ENCODE measurements around the gene RNF103. TPM values are rescaled to one million over a fixed set of nuclear protein-coding genes. Genes with fewer than 3 reads are reported as not detected.

RNF103 gene
- total and polyA plus RNA-seq, 2 donors from 2014 or later, result 12.5 to 29.9 TPM

- peak; percentile 27 for FAIRE-seq
These were observed 25.7 kb upstream of the RNF103 start for GRCh38 chr2:86649119-86649947.

GRCh38 chr2:86648681-86649080 lies 25.0 kb upstream of the RNF103 start:
- DNase-seq (no peak), FAIRE-seq (no peak)
- Histone ChIP-seq H3K4me1 (ENCODE audit: control insufficient read depth in 2 of 3, insufficient read depth in 2 of 3, low read depth in 1 of 3, low read length in 3 of 3) (peaks cover 0 to 4% (median 0%) of the 10 kb centered on the region in 3 donors), H3K27me3 (ENCODE audit: control insufficient read depth, insufficient read depth, low read length) (no peaks in the 10 kb centered on the region), H3K4me3 (ENCODE audit: low read length in 3 of 3) (no peak overlapping the region), H3K36me3 (ENCODE audit: control insufficient read depth in 2 of 3, insufficient read depth in 3 of 3, low read length in 3 of 3) (no peaks in the 10 kb centered on the region), H3K9me3 (ENCODE audit: control insufficient read depth in 2 of 3, insufficient read depth in 1 of 3, low read length in 3 of 3) (peaks cover 0 to 3% (median 0%) of the 10 kb centered on the region in 3 donors), H3K27ac (ENCODE audit: low read depth in 2 of 2, low read length in 2 of 2) (peak overlapping the region in 1 of 2 donors; percentile 36), H3K9ac (ENCODE audit: low read length in 3 of 3) (no peak overlapping the region)
- intact Hi-C loops (cut with DNase I), result no loop called here
- TF ChIP-seq CTCF (IDR thresholded peaks at IDR 0.05; ENCODE audit: borderline replicate concordance, extremely low read depth, insufficient read depth), result no peak

More at GRCh38 chr2:86649119-86649947, 25.7 kb upstream of the RNF103 start:
- intact Hi-C loops (cut with DNase I), result no loop called here
- Histone ChIP-seq H3K4me1 (ENCODE audit: control insufficient read depth in 2 of 3, insufficient read depth in 2 of 3, low read depth in 1 of 3, low read length in 3 of 3) (peaks cover 0 to 4% (median 0%) of the 10 kb centered on the region in 3 donors), H3K4me3 (ENCODE audit: low read length in 3 of 3) (no peak overlapping the region), H3K27ac (ENCODE audit: low read depth in 2 of 2, low read length in 2 of 2) (peak overlapping the region in 1 of 2 donors; percentile 36), H3K36me3 (ENCODE audit: control insufficient read depth in 2 of 3, insufficient read depth in 3 of 3, low read length in 3 of 3) (no peaks in the 10 kb centered on the region), H3K9me3 (ENCODE audit: control insufficient read depth in 2 of 3, insufficient read depth in 1 of 3, low read length in 3 of 3) (peaks cover 0 to 3% (median 0%) of the 10 kb centered on the region in 3 donors), H3K27me3 (ENCODE audit: control insufficient read depth, insufficient read depth, low read length) (no peaks in the 10 kb centered on the region), H3K9ac (ENCODE audit: low read length in 3 of 3) (no peak overlapping the region)
- no peak for TF ChIP-seq CTCF (IDR thresholded peaks at IDR 0.05; ENCODE audit: borderline replicate concordance, extremely low read depth, insufficient read depth)
- DNase-seq, result peak in 2 of 5 donors; percentile 3 to 7

- TF ChIP-seq CTCF (IDR thresholded peaks at IDR 0.05; ENCODE audit: borderline replicate concordance, extremely low read depth, insufficient read depth), result no peak
- Histone ChIP-seq H3K9me3 (ENCODE audit: control insufficient read depth in 2 of 3, insufficient read depth in 1 of 3, low read length in 3 of 3) (peaks cover 0 to 3% (median 0%) of the 10 kb centered on the region in 3 donors), H3K4me1 (ENCODE audit: control insufficient read depth in 2 of 3, insufficient read depth in 2 of 3, low read depth in 1 of 3, low read length in 3 of 3) (peaks cover 0 to 4% (median 0%) of the 10 kb centered on the region in 3 donors), H3K36me3 (ENCODE audit: control insufficient read depth in 2 of 3, insufficient read depth in 3 of 3, low read length in 3 of 3) (no peaks in the 10 kb centered on the region), H3K27ac (ENCODE audit: low read depth in 2 of 2, low read length in 2 of 2) (no peak overlapping the region), H3K9ac (ENCODE audit: low read length in 3 of 3) (no peak overlapping the region), H3K4me3 (ENCODE audit: low read length in 3 of 3) (no peak overlapping the region), H3K27me3 (ENCODE audit: control insufficient read depth, insufficient read depth, low read length) (no peaks in the 10 kb centered on the region)
- intact Hi-C loops (cut with DNase I), result no loop called here
- FAIRE-seq (no peak), DNase-seq (no peak)
These were observed 23.2 kb upstream of the RNF103 start for GRCh38 chr2:86646865-86647264.

All from kidney (tissue), 14 donors.